Renal cortex interstitium (tissue), 11 donors: ENCODE results near the gene MCF2L2. TPM values are rescaled to one million over a fixed set of nuclear protein-coding genes. Genes with fewer than 3 reads are reported as not detected.

Experiments
- DNase-seq, 11 donors: peaks; one replicate each; pipeline ENCODE4 v3.0.0-alpha.2; 2013; ENCODE audit warnings: low read depth in 9 of 11, low spot score in 4 of 11; ENCODE audit errors: extremely low read depth in 1 of 11
- polyA plus RNA-seq, 3 donors: library from polyadenylated mRNA; unstranded; fragments of 120-200 nt; gene quantifications; one replicate each; pipeline ENCODE4 v1.2.1, GENCODE V29; 2013; ENCODE audit not compliant: insufficient read length in 3 of 3

Gene MCF2L2
- polyA plus RNA-seq, 3 donors = 0.62 to 1.2 (median 0.81) TPM

DNA sequence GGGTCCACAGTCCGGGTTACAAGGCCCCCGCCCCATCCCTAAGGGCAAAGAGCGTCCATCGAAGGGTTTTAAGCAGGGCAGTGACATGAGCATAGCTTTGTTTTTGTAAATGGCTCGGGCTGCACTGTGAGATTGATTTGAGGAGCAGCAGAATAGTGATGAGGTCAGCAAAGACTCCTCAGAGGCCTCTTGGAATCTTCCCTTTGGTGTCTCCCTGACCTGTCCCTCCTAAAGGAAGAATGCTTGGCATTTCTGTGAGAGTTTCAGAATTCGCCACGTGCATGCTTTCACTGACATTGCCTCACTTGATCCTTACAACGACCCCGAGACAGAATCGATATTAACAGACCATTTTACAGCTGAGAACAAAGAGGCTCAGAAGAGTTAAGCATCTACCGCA, 286.2 kb downstream of the MCF2L2 start:
- DNase-seq = no peak

DNA sequence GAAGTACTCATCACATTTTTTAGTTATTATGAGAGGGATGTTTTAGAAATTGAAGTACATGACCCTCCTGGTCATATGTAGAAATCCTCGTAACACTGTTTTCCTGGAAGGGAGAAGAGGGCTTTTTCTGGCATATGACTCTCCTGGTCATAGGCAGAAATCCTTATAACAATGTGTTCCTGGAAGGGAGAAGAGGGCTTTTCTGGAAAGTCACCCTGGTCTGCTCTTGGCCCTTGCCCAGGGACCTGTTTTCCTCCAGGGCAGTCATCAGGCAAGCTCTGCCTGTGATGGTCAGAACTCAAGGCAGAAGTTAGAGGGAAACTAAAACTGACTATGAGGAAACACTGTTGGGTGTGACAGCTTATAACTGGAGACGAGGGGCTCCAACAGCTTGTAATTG, 293.6 kb downstream of the MCF2L2 start:
- DNase-seq = no peak

DNA sequence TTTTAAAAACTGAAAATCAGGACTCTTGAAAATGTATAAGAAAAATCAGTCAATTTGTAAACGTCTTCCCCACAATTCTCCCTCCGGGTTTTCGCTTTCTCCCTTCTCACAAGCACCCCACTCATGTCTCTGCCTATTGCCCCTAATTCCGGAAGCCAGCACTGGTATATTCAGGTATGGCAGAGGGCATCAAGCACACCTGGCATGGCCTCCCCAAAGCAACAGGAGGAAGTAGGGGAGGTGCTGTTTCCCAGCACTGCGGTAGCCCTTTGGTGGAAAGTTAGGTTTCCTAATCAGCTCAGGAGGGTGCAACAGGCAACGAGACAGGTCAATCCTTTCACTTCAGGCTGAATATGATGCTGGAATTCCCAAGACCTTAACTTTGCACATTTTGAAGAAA, 296.0 kb downstream of the MCF2L2 start:
- no peak for DNase-seq

DNA sequence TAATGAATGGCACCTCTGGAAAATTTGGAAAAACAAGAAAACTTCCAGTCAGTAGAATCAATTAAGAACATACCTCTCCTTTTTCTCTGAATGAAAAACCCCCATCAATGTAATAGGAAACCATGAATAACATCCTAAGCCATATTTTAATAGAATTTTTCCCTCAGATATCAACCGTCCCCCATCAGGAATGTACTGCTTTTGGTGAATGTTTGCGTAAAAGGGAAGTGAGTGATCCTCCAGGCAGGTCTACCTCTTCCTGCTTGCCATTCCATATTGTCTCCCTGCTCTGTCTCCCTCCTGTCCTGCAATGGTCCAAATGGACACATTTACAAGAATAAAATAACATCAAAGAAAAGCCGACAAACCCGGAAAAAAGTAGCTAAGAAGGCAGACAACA, 296.7 kb downstream of the MCF2L2 start:
- DNase-seq = no peak

DNA sequence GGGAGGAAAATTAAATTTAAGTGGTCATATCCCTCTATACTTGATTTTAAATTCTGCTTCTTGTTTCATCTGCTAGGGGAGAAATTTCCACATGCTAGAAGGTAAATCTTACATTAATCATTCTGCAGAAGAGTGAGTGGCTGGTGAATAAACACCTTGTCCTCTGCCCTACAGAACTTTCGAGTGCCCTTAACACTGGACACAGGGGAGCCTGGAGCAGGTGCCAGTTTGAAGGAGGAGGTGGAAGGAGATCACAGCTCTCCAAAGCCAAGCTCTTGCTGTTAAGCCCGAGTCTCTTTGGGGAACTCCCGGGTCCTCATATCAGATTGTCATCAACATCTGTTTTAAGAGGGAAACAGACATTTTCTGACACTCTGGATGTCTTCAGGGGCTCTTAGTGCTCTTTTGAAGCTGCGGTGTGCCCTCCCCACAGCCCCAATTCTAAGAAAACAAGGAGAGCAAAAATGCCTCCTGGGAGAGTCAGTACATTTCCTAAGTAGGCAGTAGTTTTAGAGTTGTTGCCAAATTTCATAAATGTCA, 297.2 kb downstream of the MCF2L2 start:
- DNase-seq = no peak

DNA sequence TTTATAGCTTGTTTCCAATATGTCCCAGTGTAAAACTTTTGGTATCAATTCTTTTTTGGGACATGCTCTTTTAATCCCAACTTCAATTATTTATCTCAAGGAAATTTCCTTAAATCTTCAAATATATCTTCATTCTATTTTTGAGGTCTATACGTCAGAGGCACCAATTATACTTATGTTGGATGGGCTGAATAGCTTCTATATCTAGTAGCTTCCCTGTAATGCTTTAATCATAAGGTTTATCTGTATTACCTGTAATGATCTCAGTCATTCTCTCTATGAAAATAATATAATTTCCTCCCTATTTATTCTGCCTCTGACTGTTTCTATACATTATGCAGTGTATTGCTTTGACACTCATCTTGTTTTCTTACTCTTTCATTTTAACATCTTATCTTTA, 299.2 kb downstream of the MCF2L2 start:
- no peak for DNase-seq

DNA sequence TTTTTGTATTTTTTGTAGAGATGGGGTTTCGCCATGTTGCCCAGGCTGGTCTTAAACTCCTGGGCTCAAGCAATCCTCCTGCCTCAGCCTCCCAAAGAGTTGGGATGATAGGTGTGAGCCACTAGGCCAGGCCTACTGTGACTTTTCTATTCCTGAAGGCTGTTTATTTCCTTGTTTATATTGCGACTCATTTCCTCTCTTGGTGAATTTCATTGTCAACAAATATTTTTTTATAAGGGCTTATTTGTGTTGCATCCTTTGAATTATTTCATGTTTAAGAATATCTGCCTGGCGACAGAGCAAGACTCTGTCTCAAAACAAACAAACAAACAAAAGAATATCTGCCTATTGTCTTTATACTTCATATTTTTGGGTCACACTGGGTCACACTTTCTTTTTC, 299.7 kb downstream of the MCF2L2 start:
- DNase-seq = no peak

Other genes starting within 250 kb of the MCF2L2 start
- gene B3GNT5, start 175.4 kb downstream of the MCF2L2 start, polyA plus RNA-seq = 10 to 100 TPM; 22.3 to 27.8 (median 23.8) TPM
- 1 to 10 TPM; 1.2 to 1.9 (median 1.2) TPM for gene KLHL6, start 127.1 kb upstream of the MCF2L2 start, polyA plus RNA-seq
- 10 to 100 TPM; 42.7 to 63.2 (median 50.8) TPM for gene KLHL24, start 207.0 kb upstream of the MCF2L2 start, polyA plus RNA-seq